HepG2 (cell line): Measurements from ENCODE around the gene CELF4. TPM values are rescaled to one million over a fixed set of nuclear protein-coding genes. Genes with fewer than 3 reads are reported as not detected.

Experiments
- ATAC-seq: fragments of 200-7000 bp; cut with Tn5 transposase; 3 replicates; pipeline ENCODE4 v1.9.1; 2020; ENCODE audit warnings: mild to moderate bottlenecking, moderate library complexity
- BruUV-seq: library from RNA; stranded (reverse); fragments of 400-500 nt; replicated peaks from 2 replicates; lab custom pipeline; 2021; lab: Mats Ljungman, UMichigan
- CTCF ChIA-PET: fragments of 300-600 bp; formaldehyde crosslinking; extraction: SDS; loops from one replicate; lab custom pipeline; 2021; ENCODE audit warnings: low total read pairs, inconsistent platforms, low intra/inter-chr PET ratio; lab: Yijun Ruan, JAX
- POLR2A ChIA-PET: fragments of 350-600 bp; sonication (Branson Sonifier 250); formaldehyde crosslinking; loops from one replicate; lab custom pipeline; 2020; ENCODE audit warnings: antibody characterized with exemption, inconsistent platforms; lab: Yijun Ruan, JAX
- DNase-seq: peaks from one replicate; pipeline ENCODE4 v3.0.0-alpha.2; 2015; ENCODE audit warnings: low spot score
- FAIRE-seq: peaks from 3 replicates; lab custom pipeline; 2011; peaks lifted over from hg19 to GRCh38; lab: Jason Lieb, UNC
- H2AFZ ChIP-seq: one replicate; pipeline ENCODE4 v1.6.1; 2011; ENCODE audit warnings: low read length, inconsistent platforms
- H3K27ac ChIP-seq: fragments of 300-600 bp; 3 replicates; pipeline ENCODE4 v1.8.0; 2011; ENCODE audit warnings: mixed run types, mild to moderate bottlenecking, mixed read lengths, low read length, inconsistent platforms; ENCODE audit not compliant: insufficient read depth; ENCODE audit errors: extremely low read length
- H3K27me3 ChIP-seq, 2 experiments: fragments of 200-600 bp in 1 of 2; 2 replicates in 1 of 2; 3 replicates in 1 of 2; pipeline versions ENCODE4 v1.6.0 to v1.8.0; 2011; ENCODE audit warnings: low read length in 2 of 2, mild to moderate bottlenecking in 2 of 2, moderate library complexity in 2 of 2, inconsistent platforms in 1 of 2; ENCODE audit not compliant: insufficient read depth in 2 of 2, control insufficient read depth in 1 of 2
- H3K36me3 ChIP-seq, 2 experiments: fragments of 200-600 bp in 1 of 2; replicated peaks in 1 of 2; 2 replicates in 1 of 2; 3 replicates in 1 of 2; pipeline versions ENCODE4 v1.5.1 to v1.8.0; 2011; ENCODE audit warnings: low read length in 2 of 2, inconsistent platforms in 1 of 2; ENCODE audit not compliant: insufficient read depth in 2 of 2, control insufficient read depth in 1 of 2
- H3K4me1 ChIP-seq: 2 replicates; pipeline ENCODE4 v1.5.1; 2012; ENCODE audit warnings: low read length, inconsistent platforms; ENCODE audit not compliant: insufficient read depth
- H3K4me2 ChIP-seq: 2 replicates; pipeline ENCODE4 v1.6.0; 2011; ENCODE audit warnings: low read depth, low read length, inconsistent platforms
- H3K4me3 ChIP-seq, 3 experiments: fragments of 200-600 bp in 1 of 3; sonication (generic), shearing (Covaris generic) in 1 of 3; replicated peaks in 1 of 3; 2 replicates each; pipeline ENCODE4 v1.5.1; 2011 to 2016; ENCODE audit warnings: low read length in 3 of 3, inconsistent platforms in 2 of 3, low read depth in 2 of 3, mild to moderate bottlenecking in 2 of 3, control low read depth in 1 of 3, mixed read lengths in 1 of 3; ENCODE audit not compliant: insufficient read depth in 1 of 3
- H3K79me2 ChIP-seq: one replicate; pipeline ENCODE4 v1.6.1; 2011; ENCODE audit warnings: low read length, inconsistent platforms; ENCODE audit not compliant: insufficient read depth
- H3K9ac ChIP-seq: 2 replicates; pipeline ENCODE4 v1.6.0; 2011; ENCODE audit warnings: mild to moderate bottlenecking, low read depth, low read length, inconsistent platforms; ENCODE audit not compliant: insufficient read depth
- H3K9me3 ChIP-seq: 2 replicates; pipeline ENCODE4 v1.5.1; 2012; ENCODE audit warnings: mild to moderate bottlenecking, low read length
- H4K20me1 ChIP-seq: 2 replicates; pipeline ENCODE4 v1.6.0; 2011; ENCODE audit warnings: inconsistent platforms, mild to moderate bottlenecking, low read length, moderate library complexity; ENCODE audit not compliant: insufficient read depth
- GATAD1 ChIP-seq: IDR thresholded peaks from 2 replicates; pipeline ENCODE4 v1.6.1; 2016; ENCODE audit warnings: missing genetic modification reagents, missing compliant biosample characterization
- POGK ChIP-seq: sonication (generic); formaldehyde crosslinking; conservative IDR thresholded peaks from 2 replicates; pipeline ENCODE4 v1.8.0; 2022; ENCODE audit warnings: mild to moderate bottlenecking, moderate library complexity, missing genetic modification reagents
- ZBTB20 ChIP-seq: sonication (generic); formaldehyde crosslinking; IDR thresholded peaks from 2 replicates; pipeline ENCODE4 v1.8.1; 2023; ENCODE audit warnings: missing genetic modification reagents, low read depth, mild to moderate bottlenecking, borderline replicate concordance
- ZNF512B ChIP-seq: sonication (generic); formaldehyde crosslinking; IDR thresholded peaks from 2 replicates; pipeline ENCODE4 v1.5.1; 2020; ENCODE audit warnings: missing genetic modification reagents, mild to moderate bottlenecking, borderline replicate concordance
- ZNF816 ChIP-seq: sonication (generic); formaldehyde crosslinking; IDR thresholded peaks from 2 replicates; pipeline ENCODE4 v1.8.0; 2022; ENCODE audit warnings: missing genetic modification reagents, mild to moderate bottlenecking, borderline replicate concordance
- WGBS: methylation state at CpG from one replicate; pipeline ENCODE4 v1.1.6; 2017; ENCODE audit warnings: low lambda C conversion rate; 5-methylcytosine and 5-hydroxymethylcytosine counted together
- in situ Hi-C: cut with HindIII; loops from 2 replicates; pipeline ENCODE4 v1.10.0; 2017; ENCODE audit warnings: low pct_unique_long_range_greater_than_20kb; ENCODE audit not compliant: extremely low pct_ligation_motif_present
- intact Hi-C: fragments of 100-400 bp; cut with micrococcal nuclease; formaldehyde crosslinking; loops from one replicate; pipeline ENCODE4 v1.10.0; 2022; ENCODE audit not compliant: unreplicated experiment
- polyA plus RNA-seq, 8 experiments: library from polyadenylated mRNA; depleted of rRNA in 3 of 8; stranded (reverse) in 7 of 8; unstranded in 1 of 8; fragments of >200 nt; fragmentation: Illumina TruSeq in 4 of 8; extraction: Trizol in 4 of 8; gene quantifications; 2 replicates each; pipeline versions ENCODE4 v1.2.1 to v1.2.3, GENCODE V29; 2011 to 2016; ENCODE audit warnings: low read depth in 4 of 8, missing spikeins in 1 of 8, mixed read lengths in 1 of 8; ENCODE audit not compliant: insufficient read depth in 1 of 8
- total RNA-seq, 5 experiments: library from RNA; depleted of rRNA; stranded (reverse); fragments of >200 nt; fragmentation: Illumina TruSeq; extraction: Trizol; gene quantifications; 2 replicates each; pipeline ENCODE4 v1.2.3, GENCODE V29; 2016; ENCODE audit warnings: low read depth in 1 of 5
- TF ChIP-seq, protein P1 (sequence below): IDR thresholded peaks from 2 replicates; pipeline ENCODE4 v1.6.1; 2016; ENCODE audit warnings: missing biosample characterization, missing genetic modification reagents, low read depth

The CELF4 gene
- total and polyA plus RNA-seq, 2 of the 13 experiments (the other 11 are each of a cell fraction or from before 2014, with no cell fraction given): not detected

DNA sequence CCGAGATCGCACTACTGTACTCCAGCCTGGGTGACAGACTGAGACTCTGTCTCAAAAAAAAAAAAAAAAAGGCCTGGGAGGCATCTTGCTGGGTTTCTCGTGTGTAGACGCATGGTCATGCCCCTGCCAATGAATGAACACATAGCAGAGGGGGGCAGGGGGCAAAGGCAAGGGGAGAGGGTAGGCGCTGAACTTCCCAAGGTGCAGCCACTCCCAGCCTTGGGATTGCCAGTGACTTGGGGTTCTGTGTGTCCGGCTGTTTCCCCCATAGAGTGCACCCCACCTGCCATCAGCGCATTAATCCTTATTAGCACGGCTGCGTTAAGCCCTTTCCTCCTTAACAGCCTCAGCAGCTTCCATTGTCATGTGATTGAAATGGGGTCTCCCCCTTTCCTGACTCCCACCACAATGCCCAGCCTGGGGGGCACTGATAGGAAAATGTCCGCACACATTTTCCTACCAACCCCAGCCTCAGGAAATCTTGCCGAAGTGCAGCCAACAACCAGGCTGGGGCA, 225.8 kb downstream of the CELF4 start:
- ATAC-seq (no peak), FAIRE-seq (no peak)
- no TSS peak for BruUV-seq

More for the DNA sequence above, 225.8 kb downstream of the CELF4 start:
- H2AFZ ChIP-seq: no peak overlapping the region
- no peak overlapping the region for H3K27ac ChIP-seq
- no peaks in the 10 kb centered on the region for H3K4me1 ChIP-seq
- intact Hi-C loops: loop anchor here (5.0 kb wide), 1 partner anchor 198 kb away; no protein-coding TSS in a partner anchor
- POLR2A ChIA-PET: no interaction called here
- no peaks in the 10 kb centered on the region for H3K36me3 ChIP-seq
- H3K9me3 ChIP-seq: no peaks in the 10 kb centered on the region
- no peak overlapping the region for H3K4me3 ChIP-seq
- peaks cover 0 to 5% of the 10 kb centered on the region in 2 experiments; a peak in 2 of 5 replicates for H3K27me3 ChIP-seq
- H3K79me2 ChIP-seq: no peaks in the 10 kb centered on the region
- H4K20me1 ChIP-seq: no peaks in the 10 kb centered on the region
- TF ChIP-seq GATAD1 (CRISPR knock-in tag) (no peak), ZBTB20 (CRISPR knock-in tag) (no peak), ZNF816 (CRISPR knock-in tag) (no peak), ZNF512B (CRISPR knock-in tag) (no peak), POGK (CRISPR knock-in tag) (no peak)
- TF ChIP-seq, protein P1, sequence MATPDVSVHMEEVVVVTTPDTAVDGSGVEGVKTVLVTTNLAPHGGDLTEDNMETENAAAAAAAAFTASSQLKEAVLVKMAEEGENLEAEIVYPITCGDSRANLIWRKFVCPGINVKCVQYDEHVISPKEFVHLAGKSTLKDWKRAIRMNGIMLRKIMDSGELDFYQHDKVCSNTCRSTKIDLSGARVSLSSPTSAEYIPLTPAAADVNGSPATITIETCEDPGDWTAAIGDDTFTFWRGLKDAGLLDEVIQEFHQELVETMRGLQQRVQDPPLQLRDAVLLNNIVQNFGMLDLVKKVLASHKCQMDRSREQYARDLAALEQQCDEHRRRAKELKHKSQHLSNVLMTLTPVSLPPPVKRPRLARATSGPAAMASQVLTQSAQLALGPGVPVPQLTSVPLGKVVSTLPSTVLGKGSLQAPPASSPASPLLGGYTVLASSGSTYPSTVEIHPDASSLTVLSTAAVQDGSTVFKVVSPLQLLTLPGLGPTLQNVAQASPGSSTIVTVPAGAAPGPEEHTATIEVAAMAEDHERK (CRISPR knock-in tag): no peak
- H3K4me2 ChIP-seq: no peak overlapping the region
- 5% methylated on average over 7 of the region's 11 CpGs for WGBS
- DNase-seq: no peak
- in situ Hi-C loops: loop anchor here (10.0 kb wide), 1 partner anchor 395 kb away; no protein-coding TSS in a partner anchor
- CTCF ChIA-PET: no interaction called here
- no peak overlapping the region for H3K9ac ChIP-seq
